HepG2 (cell line): ENCODE data around the gene SMIM13. TPM values are rescaled to one million over a fixed set of nuclear protein-coding genes. Genes with fewer than 3 reads are reported as not detected.

Experiments used
- MAFG ChIP-seq: sonication (generic); formaldehyde crosslinking; IDR thresholded peaks from 2 replicates; pipeline ENCODE4 v1.5.1; 2020; ENCODE audit warnings: mild to moderate bottlenecking, missing genetic modification reagents
- POLR2AphosphoS2 ChIP-seq: IDR thresholded peaks from 2 replicates; pipeline ENCODE4 v1.6.1; 2011; ENCODE audit warnings: low read depth, low read length, improper control_type of control experiment
- POLR2G ChIP-seq: fragments of 200-400 bp; formaldehyde crosslinking; IDR thresholded peaks from 2 replicates; pipeline ENCODE4 v1.6.1; 2018; ENCODE audit warnings: mild to moderate bottlenecking, low read depth, low read length, moderate library complexity
- PTBP1 ChIP-seq: fragments of 200-400 bp; formaldehyde crosslinking; IDR thresholded peaks from 2 replicates; pipeline ENCODE4 v1.6.1; 2018; ENCODE audit warnings: low read length, low read depth; ENCODE audit not compliant: poor library complexity, severe bottlenecking
- RBM22 ChIP-seq: fragments of 200-400 bp; formaldehyde crosslinking; optimal IDR thresholded peaks from 2 replicates; pipeline ENCODE3; 2017; ENCODE audit warnings: mild to moderate bottlenecking, low read length, moderate library complexity
- REL ChIP-seq: sonication (generic); formaldehyde crosslinking; conservative IDR thresholded peaks from 2 replicates; pipeline ENCODE4 v1.8.0; 2022; ENCODE audit warnings: mild to moderate bottlenecking, missing genetic modification reagents, moderate library complexity
- ZBTB21 ChIP-seq: sonication (generic); formaldehyde crosslinking; IDR thresholded peaks from 2 replicates; pipeline ENCODE4 v1.4.0; 2020; ENCODE audit warnings: missing genetic modification reagents
- ZBTB42 ChIP-seq: sonication (generic); formaldehyde crosslinking; IDR thresholded peaks from 2 replicates; pipeline ENCODE4 v1.5.0; 2020; ENCODE audit warnings: mild to moderate bottlenecking, missing genetic modification reagents
- ZNF24 ChIP-seq: fragments of 450-650 bp; IDR thresholded peaks from 2 replicates; pipeline ENCODE4 v1.6.1; 2017; ENCODE audit warnings: antibody characterized with exemption, mild to moderate bottlenecking
- ZNF441 ChIP-seq: sonication (generic); formaldehyde crosslinking; IDR thresholded peaks from 2 replicates; pipeline ENCODE4 v1.7.0; 2021; ENCODE audit warnings: missing genetic modification reagents, borderline replicate concordance
- ZNF552 ChIP-seq: sonication (generic); formaldehyde crosslinking; IDR thresholded peaks from 2 replicates; pipeline ENCODE4 v1.9.0; 2022; ENCODE audit warnings: missing genetic modification reagents, mild to moderate bottlenecking, borderline replicate concordance
- ZNF776 ChIP-seq: sonication (generic); formaldehyde crosslinking; IDR thresholded peaks from 2 replicates; pipeline ENCODE4 v1.4.0; 2020; ENCODE audit warnings: mild to moderate bottlenecking, missing genetic modification reagents
- polyA plus RNA-seq, 8 experiments: library from polyadenylated mRNA; depleted of rRNA in 3 of 8; stranded (reverse) in 7 of 8; unstranded in 1 of 8; fragments of >200 nt; fragmentation: Illumina TruSeq in 4 of 8; extraction: Trizol in 4 of 8; gene quantifications; 2 replicates each; pipeline versions ENCODE4 v1.2.1 to v1.2.3, GENCODE V29; 2011 to 2016; ENCODE audit warnings: low read depth in 4 of 8, missing spikeins in 1 of 8, mixed read lengths in 1 of 8; ENCODE audit not compliant: insufficient read depth in 1 of 8
- total RNA-seq, 5 experiments: library from RNA; depleted of rRNA; stranded (reverse); fragments of >200 nt; fragmentation: Illumina TruSeq; extraction: Trizol; gene quantifications; 2 replicates each; pipeline ENCODE4 v1.2.3, GENCODE V29; 2016; ENCODE audit warnings: low read depth in 1 of 5
- TF ChIP-seq, protein P1 (sequence below): sonication (generic); formaldehyde crosslinking; IDR thresholded peaks from 2 replicates; pipeline ENCODE4 v1.4.0; 2020; ENCODE audit warnings: missing genetic modification reagents
- TF ChIP-seq, protein P2 (sequence below): sonication (generic); formaldehyde crosslinking; IDR thresholded peaks from 2 replicates; pipeline ENCODE4 v1.4.0; 2020; ENCODE audit warnings: missing genetic modification reagents, borderline replicate concordance
- TF ChIP-seq, protein P3 (sequence below): IDR thresholded peaks from 2 replicates; pipeline ENCODE4 v1.6.1; 2018; ENCODE audit warnings: missing genetic modification reagents

The SMIM13 gene
- total and polyA plus RNA-seq, 2 of the 13 experiments (the other 11 are each of a cell fraction or from before 2014, with no cell fraction given) = 2.7 to 10.2 TPM

DNA sequence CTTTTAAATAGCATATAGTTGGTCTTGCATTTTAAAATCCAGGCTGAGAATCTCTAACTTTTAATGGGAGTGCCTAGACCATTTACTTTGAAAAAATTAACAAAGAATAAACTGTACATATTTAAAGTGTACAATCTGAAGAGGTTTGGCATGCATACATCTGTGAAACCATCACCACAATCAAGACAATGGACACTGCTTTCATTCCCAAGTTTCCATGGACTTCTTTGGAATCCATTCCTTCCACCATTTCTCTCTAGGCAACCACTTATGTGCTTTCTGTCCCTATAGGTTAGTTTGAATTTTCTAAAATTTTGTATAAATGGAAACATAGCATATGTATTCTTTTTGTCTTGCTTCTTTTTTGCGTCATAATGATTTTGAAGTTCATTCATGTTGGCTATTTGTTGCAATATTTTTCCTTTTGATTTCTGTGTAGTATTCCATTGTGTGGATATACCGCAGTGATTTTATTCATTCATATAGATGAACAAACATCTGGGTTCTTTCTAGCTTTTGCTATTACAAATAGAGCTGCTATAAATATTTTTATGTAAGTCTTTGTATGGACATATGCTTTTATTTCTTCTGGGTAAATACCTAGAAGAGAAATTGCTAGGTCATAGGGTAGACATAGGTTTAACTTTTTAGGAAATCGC is 88.0 kb downstream of the SMIM13 start (continued):
- TF ChIP-seq PTBP1 (no peak), MAFG (CRISPR knock-in tag) (no peak), ZNF24 (no peak), ZNF776 (CRISPR knock-in tag) (no peak), ZNF441 (CRISPR knock-in tag) (no peak), ZBTB42 (CRISPR knock-in tag) (no peak), POLR2AphosphoS2 (no peak), ZNF552 (CRISPR knock-in tag) (no peak), POLR2G (peak; percentile 54; the same call in 1 of the 2 replicates), ZBTB21 (no peak), RBM22 (peak; percentile 58), REL (no peak)
- TF ChIP-seq, protein P1, sequence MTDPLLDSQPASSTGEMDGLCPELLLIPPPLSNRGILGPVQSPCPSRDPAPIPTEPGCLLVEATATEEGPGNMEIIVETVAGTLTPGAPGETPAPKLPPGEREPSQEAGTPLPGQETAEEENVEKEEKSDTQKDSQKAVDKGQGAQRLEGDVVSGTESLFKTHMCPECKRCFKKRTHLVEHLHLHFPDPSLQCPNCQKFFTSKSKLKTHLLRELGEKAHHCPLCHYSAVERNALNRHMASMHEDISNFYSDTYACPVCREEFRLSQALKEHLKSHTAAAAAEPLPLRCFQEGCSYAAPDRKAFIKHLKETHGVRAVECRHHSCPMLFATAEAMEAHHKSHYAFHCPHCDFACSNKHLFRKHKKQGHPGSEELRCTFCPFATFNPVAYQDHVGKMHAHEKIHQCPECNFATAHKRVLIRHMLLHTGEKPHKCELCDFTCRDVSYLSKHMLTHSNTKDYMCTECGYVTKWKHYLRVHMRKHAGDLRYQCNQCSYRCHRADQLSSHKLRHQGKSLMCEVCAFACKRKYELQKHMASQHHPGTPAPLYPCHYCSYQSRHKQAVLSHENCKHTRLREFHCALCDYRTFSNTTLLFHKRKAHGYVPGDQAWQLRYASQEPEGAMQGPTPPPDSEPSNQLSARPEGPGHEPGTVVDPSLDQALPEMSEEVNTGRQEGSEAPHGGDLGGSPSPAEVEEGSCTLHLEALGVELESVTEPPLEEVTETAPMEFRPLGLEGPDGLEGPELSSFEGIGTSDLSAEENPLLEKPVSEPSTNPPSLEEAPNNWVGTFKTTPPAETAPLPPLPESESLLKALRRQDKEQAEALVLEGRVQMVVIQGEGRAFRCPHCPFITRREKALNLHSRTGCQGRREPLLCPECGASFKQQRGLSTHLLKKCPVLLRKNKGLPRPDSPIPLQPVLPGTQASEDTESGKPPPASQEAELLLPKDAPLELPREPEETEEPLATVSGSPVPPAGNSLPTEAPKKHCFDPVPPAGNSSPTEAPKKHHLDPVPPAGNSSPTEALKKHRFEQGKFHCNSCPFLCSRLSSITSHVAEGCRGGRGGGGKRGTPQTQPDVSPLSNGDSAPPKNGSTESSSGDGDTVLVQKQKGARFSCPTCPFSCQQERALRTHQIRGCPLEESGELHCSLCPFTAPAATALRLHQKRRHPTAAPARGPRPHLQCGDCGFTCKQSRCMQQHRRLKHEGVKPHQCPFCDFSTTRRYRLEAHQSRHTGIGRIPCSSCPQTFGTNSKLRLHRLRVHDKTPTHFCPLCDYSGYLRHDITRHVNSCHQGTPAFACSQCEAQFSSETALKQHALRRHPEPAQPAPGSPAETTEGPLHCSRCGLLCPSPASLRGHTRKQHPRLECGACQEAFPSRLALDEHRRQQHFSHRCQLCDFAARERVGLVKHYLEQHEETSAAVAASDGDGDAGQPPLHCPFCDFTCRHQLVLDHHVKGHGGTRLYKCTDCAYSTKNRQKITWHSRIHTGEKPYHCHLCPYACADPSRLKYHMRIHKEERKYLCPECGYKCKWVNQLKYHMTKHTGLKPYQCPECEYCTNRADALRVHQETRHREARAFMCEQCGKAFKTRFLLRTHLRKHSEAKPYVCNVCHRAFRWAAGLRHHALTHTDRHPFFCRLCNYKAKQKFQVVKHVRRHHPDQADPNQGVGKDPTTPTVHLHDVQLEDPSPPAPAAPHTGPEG (CRISPR knock-in tag) = no peak
- TF ChIP-seq, protein P2, sequence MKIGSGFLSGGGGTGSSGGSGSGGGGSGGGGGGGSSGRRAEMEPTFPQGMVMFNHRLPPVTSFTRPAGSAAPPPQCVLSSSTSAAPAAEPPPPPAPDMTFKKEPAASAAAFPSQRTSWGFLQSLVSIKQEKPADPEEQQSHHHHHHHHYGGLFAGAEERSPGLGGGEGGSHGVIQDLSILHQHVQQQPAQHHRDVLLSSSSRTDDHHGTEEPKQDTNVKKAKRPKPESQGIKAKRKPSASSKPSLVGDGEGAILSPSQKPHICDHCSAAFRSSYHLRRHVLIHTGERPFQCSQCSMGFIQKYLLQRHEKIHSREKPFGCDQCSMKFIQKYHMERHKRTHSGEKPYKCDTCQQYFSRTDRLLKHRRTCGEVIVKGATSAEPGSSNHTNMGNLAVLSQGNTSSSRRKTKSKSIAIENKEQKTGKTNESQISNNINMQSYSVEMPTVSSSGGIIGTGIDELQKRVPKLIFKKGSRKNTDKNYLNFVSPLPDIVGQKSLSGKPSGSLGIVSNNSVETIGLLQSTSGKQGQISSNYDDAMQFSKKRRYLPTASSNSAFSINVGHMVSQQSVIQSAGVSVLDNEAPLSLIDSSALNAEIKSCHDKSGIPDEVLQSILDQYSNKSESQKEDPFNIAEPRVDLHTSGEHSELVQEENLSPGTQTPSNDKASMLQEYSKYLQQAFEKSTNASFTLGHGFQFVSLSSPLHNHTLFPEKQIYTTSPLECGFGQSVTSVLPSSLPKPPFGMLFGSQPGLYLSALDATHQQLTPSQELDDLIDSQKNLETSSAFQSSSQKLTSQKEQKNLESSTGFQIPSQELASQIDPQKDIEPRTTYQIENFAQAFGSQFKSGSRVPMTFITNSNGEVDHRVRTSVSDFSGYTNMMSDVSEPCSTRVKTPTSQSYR (CRISPR knock-in tag) = no peak
- TF ChIP-seq, protein P3, sequence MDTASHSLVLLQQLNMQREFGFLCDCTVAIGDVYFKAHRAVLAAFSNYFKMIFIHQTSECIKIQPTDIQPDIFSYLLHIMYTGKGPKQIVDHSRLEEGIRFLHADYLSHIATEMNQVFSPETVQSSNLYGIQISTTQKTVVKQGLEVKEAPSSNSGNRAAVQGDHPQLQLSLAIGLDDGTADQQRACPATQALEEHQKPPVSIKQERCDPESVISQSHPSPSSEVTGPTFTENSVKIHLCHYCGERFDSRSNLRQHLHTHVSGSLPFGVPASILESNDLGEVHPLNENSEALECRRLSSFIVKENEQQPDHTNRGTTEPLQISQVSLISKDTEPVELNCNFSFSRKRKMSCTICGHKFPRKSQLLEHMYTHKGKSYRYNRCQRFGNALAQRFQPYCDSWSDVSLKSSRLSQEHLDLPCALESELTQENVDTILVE = no peak
